Stimulated activated CD8-positive, alpha-beta memory T cell treated with anti-CD3 and anti-CD28 coated beads, Interleukin-2, amount 100 ng/mL, for 48 hours (primary cell): ENCODE data around the gene DISC1.
"Not testable (repeated sequence)": the region's sequence is repeated elsewhere in the genome, so short reads cannot be mapped to it uniquely, and the experiment has no call there.

Source experiments
- DNase-seq, 2 donors: peaks; one replicate each; pipeline ENCODE4 v3.0.0-alpha.2; 2020; ENCODE audit warnings: low read depth in 2 of 2

Gene DISC1

DNA sequence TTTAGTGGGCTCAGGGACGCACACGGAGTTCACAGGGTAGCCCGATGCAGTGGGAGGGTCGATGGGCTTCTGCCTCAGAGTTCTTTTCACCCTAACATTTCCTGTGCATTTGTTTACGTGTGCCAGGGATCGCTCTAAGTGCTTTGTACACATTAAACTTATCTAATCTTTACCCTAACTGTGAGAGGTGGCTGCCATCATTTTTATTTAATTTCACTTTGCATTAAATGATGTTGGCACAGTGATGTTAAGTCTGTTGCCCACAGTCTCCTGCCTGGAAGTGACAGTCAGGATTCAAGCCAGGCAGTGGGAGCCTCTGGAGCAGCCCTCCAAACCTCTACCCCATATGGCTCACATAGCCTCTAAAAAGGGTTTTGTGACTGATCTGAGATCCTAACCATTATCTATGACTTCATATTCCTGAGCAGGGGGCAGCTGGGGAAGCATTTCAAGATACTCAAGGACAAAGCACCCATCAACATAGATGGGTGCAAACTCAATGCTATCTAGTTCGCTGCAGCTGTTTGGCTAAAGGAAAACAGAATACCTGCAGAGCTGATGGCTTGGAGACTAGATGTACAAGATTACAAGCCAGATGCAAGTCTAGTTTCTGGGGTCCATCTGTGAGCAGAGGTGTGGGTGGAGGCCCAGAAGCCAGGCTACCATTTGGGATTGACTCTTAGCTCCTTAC is 303.8 kb downstream of the DISC1 start:
- DNase-seq, result no peak

DNA sequence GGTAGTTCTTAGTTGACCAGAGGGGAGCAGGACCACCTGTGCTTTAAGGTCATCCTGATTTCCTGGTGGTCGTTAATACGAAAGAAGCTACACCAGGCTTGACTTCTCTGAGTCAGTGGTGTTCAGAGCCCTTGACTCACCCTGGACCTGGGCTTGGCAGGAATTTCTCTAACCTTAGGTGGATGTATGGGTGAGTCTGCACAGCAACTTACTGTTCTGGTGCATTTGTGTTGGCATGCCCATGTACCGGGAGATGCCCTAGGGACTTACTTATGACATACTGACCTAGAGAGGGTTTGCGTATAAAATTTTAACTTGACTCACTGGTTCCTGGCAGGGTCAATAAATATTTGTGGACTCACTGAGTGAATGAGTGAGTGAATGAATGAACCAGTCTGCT is 304.6 kb downstream of the DISC1 start:
- DNase-seq, result no peak

DNA sequence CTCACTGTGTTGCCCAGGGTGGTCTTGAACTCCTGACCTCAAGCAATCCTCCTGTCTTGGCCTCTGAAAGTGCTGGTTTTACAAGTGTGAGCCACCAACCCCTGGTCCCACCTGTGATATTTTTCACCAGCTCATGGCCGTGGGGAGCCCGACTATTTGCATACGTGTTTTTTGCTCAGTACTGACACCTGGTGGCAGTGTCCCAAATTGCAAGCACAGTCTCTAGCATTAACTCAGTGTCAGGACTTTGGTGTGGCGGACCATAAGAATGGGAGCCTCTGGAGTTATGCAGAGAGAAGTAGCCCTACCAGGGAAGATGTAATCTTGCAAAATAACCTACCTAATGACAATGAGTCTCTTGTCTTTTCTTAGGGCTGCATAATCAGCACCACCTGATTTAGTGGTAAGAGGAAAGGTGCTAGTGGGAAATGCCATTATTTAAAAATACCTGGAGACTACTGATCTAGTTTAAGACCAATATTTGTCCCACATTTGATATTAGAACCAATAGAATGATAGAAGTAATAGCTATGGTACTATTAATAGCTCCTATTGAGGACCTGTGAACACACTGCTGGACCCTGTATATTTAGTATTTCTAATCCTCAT is 305.4 kb downstream of the DISC1 start:
- peak; percentile 23 to 48 for DNase-seq

DNA sequence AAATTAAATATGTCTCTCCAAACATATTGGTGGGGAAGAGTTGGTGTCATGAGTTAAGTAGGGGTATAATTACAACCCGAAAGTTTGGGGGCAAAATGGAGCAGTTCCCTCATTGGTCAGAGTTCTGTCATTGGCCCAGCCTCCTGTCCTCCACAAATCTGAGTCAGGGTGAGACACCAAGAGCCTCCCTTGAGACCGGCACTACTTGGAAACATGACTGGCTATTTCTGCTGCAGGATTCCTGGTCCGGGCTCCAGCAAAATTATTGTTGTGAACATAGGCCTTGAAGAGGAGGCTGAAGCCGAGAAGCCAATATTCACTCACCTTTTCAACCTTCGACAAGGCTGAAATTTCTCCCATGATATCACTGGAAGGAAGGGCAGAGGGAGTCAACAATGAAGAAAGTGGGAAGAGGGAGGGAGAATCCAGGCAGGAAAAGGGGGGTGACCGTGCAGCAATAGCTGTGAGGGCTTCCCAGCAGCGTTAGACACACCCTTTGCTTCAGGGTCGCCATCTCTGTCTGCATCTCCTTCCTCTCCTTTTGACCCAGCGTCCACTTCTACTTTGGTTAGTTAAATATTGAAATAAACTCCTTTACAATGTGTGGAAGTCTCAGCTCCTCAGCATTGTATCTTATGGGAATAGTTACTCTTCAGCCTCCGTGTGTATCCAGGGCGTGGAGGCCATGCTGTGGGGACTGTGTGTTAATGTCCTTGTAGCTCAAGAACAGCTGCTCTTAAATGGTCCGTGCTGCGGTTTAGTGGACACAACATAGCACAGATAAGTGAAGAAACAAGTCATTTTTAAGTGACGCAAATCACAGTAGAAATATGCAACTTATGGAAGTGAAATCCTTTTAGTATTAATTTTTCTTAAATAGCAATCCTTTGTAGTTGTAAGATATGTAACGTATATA is 307.4 kb downstream of the DISC1 start:
- DNase-seq, result no peak

DNA sequence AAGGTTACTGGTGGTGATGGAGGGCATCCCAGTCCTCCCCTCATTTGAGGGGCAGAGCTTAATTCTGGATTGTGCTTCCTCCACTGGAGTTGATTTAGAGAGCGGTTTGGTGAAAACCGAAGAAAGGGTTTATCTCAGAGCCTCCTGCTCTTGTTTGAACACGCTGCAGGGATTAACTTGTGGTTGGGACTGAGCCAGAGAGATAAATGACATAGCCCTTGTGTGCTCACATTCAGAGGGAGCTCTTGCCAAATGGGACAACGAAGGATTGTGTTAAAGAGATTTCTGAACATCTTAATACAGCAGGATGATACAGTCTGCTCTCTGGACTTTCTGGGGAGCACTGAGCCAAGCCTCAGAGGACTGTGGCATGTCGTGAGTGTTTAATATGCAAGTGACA is 308.2 kb downstream of the DISC1 start:
- DNase-seq, result no peak

DNA sequence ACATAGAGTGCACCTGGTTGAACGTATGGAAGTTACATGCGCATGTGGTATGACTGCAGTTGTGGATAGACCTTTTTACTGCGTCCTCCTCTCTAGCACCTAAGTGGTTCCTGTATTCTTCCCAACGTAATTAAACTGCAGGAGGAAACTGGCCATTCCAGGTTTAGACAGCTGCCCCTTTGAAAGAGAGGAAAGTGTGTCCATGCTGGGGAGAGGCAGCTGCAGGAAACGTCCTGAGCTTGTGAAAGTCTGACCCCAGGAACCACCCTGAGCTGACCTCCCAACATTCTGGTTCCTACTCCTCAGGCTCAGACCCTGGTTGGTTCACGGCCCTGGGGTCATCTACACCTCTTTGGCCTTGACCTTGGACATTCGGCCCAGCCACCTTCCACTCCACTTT is 309.3 kb downstream of the DISC1 start:
- no peak for DNase-seq

DNA sequence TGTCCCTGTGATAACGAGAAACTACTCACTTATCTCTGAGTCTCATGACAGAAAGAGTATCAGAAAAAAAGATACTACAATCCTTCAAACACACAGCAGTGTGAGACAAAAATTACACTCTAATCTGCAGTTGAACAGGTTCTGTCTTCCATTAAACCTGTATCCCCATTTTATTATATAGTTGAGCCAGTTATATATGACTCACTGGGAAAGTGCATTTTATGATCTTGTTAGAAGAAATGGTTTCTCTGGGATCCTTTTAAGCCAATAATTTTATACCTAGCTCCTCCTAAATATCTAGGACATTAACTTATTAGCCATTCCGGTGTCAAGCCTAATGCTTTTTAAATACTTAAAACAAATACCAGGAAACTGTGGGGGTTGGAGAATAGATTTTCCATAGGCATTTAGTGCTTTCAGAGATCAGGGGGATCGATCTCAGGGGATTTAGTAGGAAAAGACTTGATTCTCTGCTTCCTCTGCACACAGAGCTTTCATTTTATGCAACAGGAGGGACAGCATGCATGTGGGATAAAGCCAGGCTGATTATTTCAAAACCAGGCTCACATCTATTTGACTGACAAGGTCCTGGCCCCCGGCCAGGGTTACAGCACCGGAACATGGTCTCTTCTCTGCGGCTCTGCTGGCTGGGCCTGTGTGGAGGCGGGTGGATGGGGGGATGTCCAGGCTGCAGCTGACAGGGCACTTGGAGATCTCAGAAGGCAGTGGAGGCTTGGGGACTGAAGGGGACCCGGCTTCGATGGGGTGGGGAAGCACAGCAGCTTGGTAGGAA is 310.6 kb downstream of the DISC1 start:
- no peak for DNase-seq

DNA sequence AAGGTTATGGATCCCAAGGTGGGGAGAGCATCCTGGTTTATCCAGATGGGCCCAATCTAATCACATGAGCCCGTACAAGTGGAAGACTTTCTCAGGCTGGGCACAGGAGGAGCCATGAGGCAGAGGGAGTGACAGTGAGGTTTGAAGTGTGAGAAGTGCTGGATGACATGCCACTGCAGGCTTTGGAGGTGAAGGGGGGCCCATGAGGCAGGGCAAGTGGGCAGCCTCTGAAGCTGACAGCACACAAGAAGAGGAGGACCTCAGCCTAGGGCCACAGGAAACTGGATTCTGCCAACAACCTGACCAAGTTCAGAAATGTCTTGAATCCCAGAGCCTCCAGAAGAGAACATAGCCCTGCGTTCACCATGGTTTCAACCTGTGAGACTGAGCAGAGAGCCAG is 311.6 kb downstream of the DISC1 start:
- no peak for DNase-seq

DNA sequence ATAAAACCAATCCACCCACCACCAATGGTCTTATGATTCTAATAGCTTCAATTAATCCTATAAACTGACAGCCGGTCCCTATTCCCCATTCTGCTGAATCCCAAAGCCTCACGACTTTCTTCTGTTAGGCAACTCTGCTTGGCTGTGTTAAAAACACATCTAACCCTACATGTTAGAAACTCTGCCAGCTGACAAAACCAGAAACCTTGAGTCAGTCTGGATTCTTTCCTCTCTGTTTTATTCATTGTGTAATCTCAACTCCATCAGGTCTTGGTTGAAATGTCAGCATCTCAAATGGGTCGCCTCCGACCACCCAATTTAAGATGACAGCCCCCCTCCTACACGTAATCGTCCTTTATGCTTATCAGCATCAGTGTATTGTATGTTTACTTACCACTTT is 312.1 kb downstream of the DISC1 start:
- no peak for DNase-seq

DNA sequence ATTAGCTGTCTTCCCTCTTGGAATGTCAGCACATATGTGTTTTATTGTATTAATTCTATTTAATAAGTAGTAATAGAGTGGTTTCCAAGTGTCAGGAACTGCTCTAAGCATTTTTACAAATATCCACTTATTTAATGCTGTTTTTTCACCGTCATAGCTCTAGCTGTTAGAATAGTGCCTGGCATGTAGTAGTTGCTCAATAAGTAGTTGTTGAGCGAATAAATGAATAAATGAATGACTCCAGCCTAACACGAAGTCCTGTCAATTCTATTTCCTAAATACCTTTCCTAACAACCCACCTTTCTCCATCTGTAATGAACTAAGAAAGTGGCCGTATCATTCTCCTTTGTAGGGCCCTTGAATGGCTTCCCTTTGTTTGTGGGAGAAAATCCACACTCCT is 312.5 kb downstream of the DISC1 start:
- DNase-seq, result no peak

DNA sequence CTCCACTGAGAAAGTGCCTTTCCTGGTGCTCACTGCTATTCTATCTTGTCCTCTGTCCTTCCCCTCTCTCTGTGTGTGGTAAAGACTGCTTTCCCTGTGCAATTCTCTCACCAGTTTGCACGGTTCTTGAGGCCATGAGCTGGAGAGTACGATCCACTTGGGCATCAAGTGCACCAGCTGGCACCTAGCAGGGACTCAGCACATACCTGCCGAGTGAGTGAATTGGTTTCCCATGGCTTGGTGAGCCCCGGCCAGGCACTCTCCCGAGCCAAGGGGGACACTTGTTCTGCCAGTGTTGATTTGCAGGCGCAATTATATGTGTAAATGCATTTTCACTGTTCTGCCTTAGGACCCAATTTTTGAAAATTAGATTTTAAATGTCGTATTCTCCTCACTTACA is 313.5 kb downstream of the DISC1 start:
- no peak for DNase-seq

DNA sequence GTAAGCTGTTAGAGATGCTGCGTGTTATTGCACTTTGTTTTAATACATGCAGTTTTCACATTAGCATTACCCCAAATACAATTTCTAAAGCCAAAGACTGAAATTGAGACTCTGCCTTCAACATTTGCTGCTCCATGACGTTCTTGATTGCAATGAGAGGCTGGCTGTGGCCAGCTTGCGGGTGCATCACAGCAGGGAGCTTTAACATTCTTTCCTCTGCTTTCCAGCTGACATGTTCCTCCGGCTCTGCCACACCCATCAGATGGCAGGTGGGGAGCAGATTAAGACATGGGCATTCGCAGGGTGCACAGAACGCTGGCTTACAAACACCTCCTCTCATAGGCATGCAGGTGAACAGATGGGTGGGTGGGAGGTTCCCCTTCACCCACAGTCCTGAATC is 314.1 kb downstream of the DISC1 start:
- DNase-seq, result no peak

DNA sequence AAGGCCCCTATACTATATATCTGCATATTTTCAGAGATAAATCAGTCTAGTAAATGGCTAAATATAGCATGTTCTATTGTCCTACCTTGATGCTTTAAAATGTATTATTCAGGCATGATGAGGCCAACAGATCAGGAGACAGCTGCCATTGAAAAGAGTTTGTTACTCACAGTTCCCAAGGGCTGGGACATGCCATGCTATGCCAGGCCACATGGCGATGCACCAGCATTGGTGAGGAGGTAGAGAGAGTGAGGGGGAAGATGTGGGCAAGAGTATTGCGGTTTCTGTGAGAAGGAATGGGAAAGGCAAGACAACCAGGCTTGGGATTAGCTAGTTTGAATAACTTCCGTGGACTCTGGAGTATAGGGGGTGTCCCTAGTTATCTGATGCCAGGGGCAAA is 316.5 kb downstream of the DISC1 start:
- no peak for DNase-seq

DNA sequence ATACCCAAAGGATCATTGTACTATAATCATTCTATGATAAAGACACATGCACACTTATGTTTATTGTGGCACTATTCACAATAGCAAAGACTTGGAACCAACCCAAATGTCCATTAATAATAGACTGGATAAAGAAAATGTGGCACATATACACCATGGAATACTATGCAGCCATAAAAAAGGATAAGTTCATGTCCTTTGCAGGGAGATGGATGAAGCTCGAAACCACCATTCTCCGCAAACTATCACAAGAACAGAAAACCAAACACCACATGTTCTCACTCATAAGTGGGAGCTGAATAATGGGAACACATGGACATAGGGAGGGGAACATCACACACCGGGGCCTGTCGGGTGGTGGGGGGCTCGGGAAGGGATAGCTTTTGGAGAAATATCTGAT is 321.5 kb downstream of the DISC1 start:
- DNase-seq, result not testable (repeated sequence)

DNA sequence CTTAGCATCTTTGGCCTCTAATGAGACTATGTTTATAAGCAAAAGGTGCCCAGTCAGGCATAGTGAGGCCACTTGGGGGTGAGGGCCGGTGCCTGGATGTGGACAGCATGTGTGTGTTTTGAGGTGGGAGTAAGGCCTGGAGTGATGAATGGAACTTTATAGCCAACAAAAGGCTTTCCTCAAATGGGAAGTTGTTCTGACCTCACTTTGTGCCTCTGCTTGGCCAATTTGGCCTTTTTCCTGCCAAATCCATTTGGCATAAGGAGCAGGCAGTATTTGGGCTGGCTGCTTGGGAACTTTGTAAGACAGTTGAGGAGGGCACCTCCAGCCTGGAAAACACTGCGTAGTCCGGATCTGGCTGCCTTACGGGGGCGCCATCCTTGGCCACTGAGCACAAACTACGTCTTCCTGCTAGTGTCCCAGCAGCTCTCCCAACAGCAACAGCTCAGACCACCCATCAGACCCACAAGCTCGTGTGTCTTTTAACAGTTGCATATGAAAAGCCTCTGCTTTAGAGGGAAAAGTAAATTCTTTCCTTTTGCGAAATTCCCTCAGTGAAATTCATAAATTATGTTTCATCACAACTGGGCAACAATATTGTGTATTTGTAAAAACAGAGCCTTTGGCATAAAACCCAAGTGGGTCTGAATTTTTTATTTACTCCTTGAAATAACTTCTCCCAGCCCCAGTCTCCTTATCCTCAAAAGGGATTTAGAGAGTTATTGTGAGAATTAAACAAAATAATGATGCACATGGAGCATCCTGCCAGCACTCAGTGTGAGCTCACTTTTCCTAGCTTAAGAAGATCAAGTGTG is 322.9 kb downstream of the DISC1 start:
- DNase-seq, result no peak

DNA sequence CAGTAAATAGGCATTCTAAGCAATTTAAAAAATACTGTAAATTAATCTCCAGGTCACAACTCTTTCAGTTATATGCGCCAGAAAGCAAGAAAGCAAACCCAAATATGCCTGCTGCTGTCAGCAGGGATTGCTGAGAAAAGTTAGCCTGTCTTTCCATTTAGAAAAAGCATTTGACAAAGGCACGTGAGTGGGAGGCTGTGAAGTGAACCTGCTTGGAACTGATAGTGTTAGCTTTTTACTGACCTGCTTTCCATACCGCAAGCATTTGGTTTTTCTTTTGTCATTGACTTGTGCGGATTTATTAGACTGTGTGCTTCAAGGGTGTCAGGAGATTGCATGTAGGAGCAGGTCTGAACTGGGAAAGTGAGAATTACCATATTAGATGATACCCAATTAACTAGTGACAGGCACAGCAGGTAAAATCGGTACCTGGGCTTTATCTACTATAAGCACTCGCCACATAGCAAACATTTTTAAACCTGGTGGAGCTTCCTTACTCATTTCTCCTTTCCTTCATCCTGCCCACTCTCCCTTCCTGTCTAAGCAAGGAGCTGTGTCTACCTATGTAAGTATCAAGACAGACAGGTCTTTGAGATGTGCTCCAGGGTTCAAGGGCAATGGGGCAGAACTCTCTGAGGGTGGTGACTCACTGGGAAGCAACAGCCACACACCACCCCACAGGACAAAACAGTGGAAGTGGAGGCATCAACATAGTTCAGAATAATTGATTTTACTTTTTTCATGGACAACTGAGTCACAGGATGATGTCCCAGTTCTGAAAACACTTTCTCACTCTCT is 323.9 kb downstream of the DISC1 start:
- no peak for DNase-seq

DNA sequence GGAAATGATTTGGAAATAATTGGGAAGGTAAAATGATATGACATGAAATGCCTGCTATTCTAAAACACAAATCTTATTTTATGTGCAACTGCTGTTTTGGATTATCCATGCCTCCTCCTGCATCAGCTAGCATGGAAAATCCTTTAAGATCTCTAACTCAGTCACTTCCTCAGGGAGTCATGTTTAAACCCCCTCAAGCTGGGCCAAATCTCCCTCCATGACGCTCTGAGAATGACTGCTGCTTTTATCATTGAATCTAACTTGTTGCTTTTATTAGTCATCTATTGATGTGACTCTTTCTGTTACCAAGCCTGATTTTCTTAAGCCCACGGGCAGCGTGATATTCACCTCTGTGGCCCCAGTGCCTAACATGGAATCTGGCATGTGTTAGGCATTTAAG is 324.8 kb downstream of the DISC1 start:
- no peak for DNase-seq

DNA sequence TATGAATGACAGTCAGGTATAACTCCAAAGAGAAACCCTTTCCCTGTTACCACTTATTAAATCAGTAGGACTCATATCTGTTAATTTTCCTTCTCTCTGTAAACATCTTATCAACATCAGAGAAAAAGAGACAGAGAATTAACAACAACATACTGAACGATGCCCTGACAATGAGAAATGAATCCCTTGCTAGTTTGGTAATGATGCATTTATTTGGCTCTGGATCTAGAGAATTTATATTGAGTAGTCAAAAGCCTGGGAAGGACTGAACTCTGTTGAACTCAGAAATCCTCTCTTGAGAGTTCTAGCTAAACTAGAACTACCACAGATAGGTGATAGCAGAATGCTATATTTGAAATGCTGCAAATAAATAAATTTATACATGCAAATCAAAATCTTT is 325.6 kb downstream of the DISC1 start:
- DNase-seq, result no peak

DNA sequence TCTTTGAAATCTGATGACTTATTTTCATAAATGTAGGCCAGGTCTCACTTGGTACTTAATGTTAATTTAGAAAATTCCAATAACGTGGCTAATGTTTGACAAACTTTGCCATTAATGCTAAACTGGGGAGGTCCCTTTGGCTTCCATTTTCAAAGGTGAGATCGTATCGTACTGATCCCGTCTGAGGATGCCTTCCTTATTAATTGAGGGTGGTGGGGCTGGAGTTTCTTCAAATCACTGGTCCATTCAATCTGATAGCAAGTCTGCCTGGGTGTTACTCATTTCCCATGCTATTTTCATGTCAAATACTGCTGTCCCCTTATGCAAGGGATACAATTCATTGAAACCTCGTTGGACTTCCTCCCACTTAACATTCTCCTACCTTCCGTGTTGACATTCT is 327.1 kb downstream of the DISC1 start:
- no peak for DNase-seq

DNA sequence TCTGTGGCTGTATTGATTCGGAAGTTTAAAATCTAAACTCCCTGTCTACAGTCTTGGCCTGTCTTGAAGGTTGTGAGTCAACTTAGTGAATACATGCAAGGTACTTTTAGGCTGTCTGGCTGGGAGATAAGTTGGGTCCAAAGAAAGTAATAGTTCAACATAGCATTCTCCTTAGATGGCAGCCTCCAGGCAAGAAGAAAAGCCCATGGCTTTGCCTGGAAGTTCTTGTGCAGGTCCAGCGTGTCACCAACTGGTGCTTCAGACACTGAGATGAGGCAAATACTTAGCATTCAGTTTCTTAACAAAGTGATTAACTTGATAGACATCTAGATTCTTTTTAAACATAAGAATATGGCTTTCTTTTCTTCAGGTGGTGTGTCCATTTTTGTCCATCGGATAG is 328.2 kb downstream of the DISC1 start:
- no peak for DNase-seq
